ENCODE measurements around the gene ZNF280D. TPM values are rescaled to one million over a fixed set of nuclear protein-coding genes. Genes with fewer than 3 reads are reported as not detected.

Gene ZNF280D
- total and polyA plus RNA-seq, 2 of the 13 experiments (the other 11 are each of a cell fraction or from before 2014, with no cell fraction given) = 7.1 to 11.9 TPM

GRCh38 chr15:56674857-56675256 lies 58.5 kb downstream of the ZNF280D start:
- no TSS peak for BruUV-seq (replicated peaks)
- H3K27me3 ChIP-seq (ENCODE audit: control insufficient read depth in 1 of 2, insufficient read depth in 2 of 2, low read length in 2 of 2) = no peaks in the 10 kb centered on the region
- no peak overlapping the region for H3K4me2 ChIP-seq (ENCODE audit: low read depth, low read length)
- peaks cover 7% of the 10 kb centered on the region; the same call in 1 of the 2 replicates for H3K4me1 ChIP-seq (ENCODE audit: insufficient read depth, low read length)
- no peaks in the 10 kb centered on the region for H3K9me3 ChIP-seq (ENCODE audit: low read length)
- H3K4me3 ChIP-seq (replicated peaks in 1 of 3; ENCODE audit: insufficient read depth in 1 of 3, low read depth in 2 of 3, low read length in 3 of 3) = no peak overlapping the region
- H3K9ac ChIP-seq (ENCODE audit: insufficient read depth, low read depth, low read length) = no peak overlapping the region
- no peak for FAIRE-seq
- no peaks in the 10 kb centered on the region for H3K36me3 ChIP-seq (replicated peaks in 1 of 2; ENCODE audit: control insufficient read depth in 1 of 2, insufficient read depth in 2 of 2, low read length in 2 of 2)
- no peak overlapping the region for H3K27ac ChIP-seq (ENCODE audit: extremely low read length, insufficient read depth, low read length)
- no peaks in the 10 kb centered on the region for H3K79me2 ChIP-seq (ENCODE audit: insufficient read depth, low read length)
- ChIA-PET CTCF (ENCODE audit: low intra/inter-chr PET ratio, low total read pairs) (no interaction called here), POLR2A (no interaction called here)
- intact Hi-C loops (cut with micrococcal nuclease; ENCODE audit: unreplicated experiment) (no loop called here), in situ Hi-C loops (cut with HindIII; ENCODE audit: extremely low pct_ligation_motif_present, low pct_unique_long_range_greater_than_20kb) (no loop called here)
- H4K20me1 ChIP-seq (ENCODE audit: insufficient read depth, low read length) = no peaks in the 10 kb centered on the region
- no peak overlapping the region for H2AFZ ChIP-seq (ENCODE audit: low read length)
- no peak for ATAC-seq
- DNase-seq (ENCODE audit: low spot score) = no peak
- TF ChIP-seq, protein P1, sequence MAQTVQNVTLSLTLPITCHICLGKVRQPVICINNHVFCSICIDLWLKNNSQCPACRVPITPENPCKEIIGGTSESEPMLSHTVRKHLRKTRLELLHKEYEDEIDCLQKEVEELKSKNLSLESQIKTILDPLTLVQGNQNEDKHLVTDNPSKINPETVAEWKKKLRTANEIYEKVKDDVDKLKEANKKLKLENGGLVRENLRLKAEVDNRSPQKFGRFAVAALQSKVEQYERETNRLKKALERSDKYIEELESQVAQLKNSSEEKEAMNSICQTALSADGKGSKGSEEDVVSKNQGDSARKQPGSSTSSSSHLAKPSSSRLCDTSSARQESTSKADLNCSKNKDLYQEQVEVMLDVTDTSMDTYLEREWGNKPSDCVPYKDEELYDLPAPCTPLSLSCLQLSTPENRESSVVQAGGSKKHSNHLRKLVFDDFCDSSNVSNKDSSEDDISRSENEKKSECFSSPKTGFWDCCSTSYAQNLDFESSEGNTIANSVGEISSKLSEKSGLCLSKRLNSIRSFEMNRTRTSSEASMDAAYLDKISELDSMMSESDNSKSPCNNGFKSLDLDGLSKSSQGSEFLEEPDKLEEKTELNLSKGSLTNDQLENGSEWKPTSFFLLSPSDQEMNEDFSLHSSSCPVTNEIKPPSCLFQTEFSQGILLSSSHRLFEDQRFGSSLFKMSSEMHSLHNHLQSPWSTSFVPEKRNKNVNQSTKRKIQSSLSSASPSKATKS (CRISPR knock-in tag; IDR thresholded peaks at IDR 0.05) = no peak
- TF ChIP-seq, protein P2, sequence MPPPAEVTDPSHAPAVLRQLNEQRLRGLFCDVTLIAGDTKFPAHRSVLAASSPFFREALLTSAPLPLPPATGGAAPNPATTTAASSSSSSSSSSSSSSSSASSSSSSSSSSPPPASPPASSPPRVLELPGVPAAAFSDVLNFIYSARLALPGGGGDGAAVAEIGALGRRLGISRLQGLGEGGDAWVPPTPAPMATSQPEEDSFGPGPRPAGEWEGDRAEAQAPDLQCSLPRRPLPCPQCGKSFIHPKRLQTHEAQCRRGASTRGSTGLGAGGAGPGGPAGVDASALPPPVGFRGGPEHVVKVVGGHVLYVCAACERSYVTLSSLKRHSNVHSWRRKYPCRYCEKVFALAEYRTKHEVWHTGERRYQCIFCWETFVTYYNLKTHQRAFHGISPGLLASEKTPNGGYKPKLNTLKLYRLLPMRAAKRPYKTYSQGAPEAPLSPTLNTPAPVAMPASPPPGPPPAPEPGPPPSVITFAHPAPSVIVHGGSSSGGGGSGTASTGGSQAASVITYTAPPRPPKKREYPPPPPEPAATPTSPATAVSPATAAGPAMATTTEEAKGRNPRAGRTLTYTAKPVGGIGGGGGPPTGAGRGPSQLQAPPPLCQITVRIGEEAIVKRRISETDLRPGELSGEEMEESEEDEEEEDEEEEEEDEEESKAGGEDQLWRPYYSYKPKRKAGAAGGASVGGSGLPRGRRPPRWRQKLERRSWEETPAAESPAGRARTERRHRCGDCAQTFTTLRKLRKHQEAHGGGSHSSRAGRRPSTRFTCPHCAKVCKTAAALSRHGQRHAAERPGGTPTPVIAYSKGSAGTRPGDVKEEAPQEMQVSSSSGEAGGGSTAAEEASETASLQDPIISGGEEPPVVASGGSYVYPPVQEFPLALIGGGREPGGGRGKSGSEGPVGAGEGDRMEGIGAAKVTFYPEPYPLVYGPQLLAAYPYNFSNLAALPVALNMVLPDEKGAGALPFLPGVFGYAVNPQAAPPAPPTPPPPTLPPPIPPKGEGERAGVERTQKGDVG (CRISPR knock-in tag; IDR thresholded peaks at IDR 0.05; ENCODE audit: borderline replicate concordance) = no peak
- TF ChIP-seq ZNF564 (CRISPR knock-in tag; IDR thresholded peaks at IDR 0.05) (no peak), ZNF639 (CRISPR knock-in tag; conservative IDR thresholded peaks at IDR 0.05) (no peak)
- TF ChIP-seq, protein P3, sequence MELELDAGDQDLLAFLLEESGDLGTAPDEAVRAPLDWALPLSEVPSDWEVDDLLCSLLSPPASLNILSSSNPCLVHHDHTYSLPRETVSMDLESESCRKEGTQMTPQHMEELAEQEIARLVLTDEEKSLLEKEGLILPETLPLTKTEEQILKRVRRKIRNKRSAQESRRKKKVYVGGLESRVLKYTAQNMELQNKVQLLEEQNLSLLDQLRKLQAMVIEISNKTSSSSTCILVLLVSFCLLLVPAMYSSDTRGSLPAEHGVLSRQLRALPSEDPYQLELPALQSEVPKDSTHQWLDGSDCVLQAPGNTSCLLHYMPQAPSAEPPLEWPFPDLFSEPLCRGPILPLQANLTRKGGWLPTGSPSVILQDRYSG (CRISPR knock-in tag; IDR thresholded peaks at IDR 0.05) = no peak
